Sigmoid colon (tissue), 4 donors: Measurements from ENCODE around the gene TOR2A.

Experiments used
- EP300 ChIP-seq, 4 donors: sonication (generic); formaldehyde crosslinking; IDR thresholded peaks; one replicate each; pipeline ENCODE4 v1.6.1; 2017; ENCODE audit warnings: antibody characterized with exemption in 4 of 4
- POLR2A ChIP-seq, 2 donors: fragments of 450-650 bp; IDR thresholded peaks; one replicate each; pipeline ENCODE4 v1.6.1; 2016; ENCODE audit warnings: antibody characterized with exemption in 2 of 2, mild to moderate bottlenecking in 2 of 2, moderate library complexity in 2 of 2
- POLR2AphosphoS5 ChIP-seq, 4 donors: sonication (generic); formaldehyde crosslinking; IDR thresholded peaks; one replicate each; pipeline ENCODE4 v1.6.1; 2017; ENCODE audit warnings: antibody characterized with exemption in 4 of 4
- TF ChIP-seq, protein P1 (sequence below), 4 experiments: fragments of 450-650 bp in 3 of 4; fragments of 200-600 bp in 1 of 4; IDR thresholded peaks; one replicate each; pipeline ENCODE4 v1.5.1; 2016 to 2019; ENCODE audit warnings: antibody characterized with exemption in 4 of 4, mild to moderate bottlenecking in 3 of 4, moderate library complexity in 2 of 4

DNA sequence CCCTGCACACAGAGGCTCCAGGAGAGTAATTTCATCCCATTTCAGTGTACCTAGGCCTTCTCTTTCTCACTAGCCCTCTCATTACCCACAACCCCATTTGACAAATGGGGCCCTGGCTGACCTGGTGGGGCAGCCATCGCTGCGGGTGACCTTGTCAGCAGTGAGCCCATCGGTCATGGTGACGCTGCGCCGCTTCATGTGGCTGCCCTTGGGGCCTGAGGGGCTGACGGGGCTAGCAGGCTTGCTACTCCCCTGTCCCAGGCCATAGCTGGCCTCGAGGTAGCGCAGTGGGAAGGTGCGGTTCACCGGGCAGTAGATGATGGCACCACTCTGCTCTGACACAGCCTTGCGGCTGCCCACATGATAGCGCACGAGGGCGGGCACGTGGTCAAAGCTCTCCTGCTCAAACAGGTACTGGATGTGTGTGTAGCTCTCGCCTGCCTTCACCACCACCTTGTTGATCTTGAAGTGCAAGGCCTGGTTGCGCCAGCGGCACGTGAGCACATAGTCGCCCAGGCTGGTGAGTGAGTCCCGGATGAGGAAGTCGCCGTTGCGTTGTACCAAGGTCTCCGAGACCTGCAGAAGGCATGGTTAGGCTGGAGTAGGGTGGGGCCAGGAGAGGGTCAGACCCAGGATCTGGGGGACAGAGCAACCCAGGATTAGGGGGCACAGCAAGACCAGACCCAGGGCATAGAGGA, 14.1 kb upstream of the TOR2A start:
- TF ChIP-seq POLR2A (IDR thresholded peaks at IDR 0.05) = no peak
- TF ChIP-seq, protein P1, sequence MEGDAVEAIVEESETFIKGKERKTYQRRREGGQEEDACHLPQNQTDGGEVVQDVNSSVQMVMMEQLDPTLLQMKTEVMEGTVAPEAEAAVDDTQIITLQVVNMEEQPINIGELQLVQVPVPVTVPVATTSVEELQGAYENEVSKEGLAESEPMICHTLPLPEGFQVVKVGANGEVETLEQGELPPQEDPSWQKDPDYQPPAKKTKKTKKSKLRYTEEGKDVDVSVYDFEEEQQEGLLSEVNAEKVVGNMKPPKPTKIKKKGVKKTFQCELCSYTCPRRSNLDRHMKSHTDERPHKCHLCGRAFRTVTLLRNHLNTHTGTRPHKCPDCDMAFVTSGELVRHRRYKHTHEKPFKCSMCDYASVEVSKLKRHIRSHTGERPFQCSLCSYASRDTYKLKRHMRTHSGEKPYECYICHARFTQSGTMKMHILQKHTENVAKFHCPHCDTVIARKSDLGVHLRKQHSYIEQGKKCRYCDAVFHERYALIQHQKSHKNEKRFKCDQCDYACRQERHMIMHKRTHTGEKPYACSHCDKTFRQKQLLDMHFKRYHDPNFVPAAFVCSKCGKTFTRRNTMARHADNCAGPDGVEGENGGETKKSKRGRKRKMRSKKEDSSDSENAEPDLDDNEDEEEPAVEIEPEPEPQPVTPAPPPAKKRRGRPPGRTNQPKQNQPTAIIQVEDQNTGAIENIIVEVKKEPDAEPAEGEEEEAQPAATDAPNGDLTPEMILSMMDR (IDR thresholded peaks at IDR 0.05) = no peak
- no peak for TF ChIP-seq POLR2AphosphoS5 (IDR thresholded peaks at IDR 0.05)
- no peak for TF ChIP-seq EP300 (IDR thresholded peaks at IDR 0.05)
